Stimulated activated CD4-positive, alpha-beta T cell treated with anti-CD3 and anti-CD28 coated beads, Interleukin-1b, Interleukin-23, amount 100 ng/mL, for 1 hour (primary cell): ENCODE results near the gene ARRDC2.

ENCODE experiments used
- DNase-seq, 2 donors: peaks; one replicate each; pipeline ENCODE4 v3.0.0-alpha.2; 2020; ENCODE audit warnings: low read depth in 2 of 2

The ARRDC2 gene

GRCh38 chr19:18058208-18059009 lies 50.4 kb downstream of the ARRDC2 start:
- peak; percentile 66 to 72 for DNase-seq

- no peak for DNase-seq
Measured at GRCh38 chr19:18059297-18059696, 51.3 kb downstream of the ARRDC2 start.

- no peak for DNase-seq
Measured at GRCh38 chr19:18059902-18060301, 51.9 kb downstream of the ARRDC2 start.

- DNase-seq = no peak
Measured at GRCh38 chr19:18060472-18060871, 52.5 kb downstream of the ARRDC2 start.

- DNase-seq = no peak
Measured at GRCh38 chr19:18062028-18062427, 54.1 kb downstream of the ARRDC2 start.

- DNase-seq = no peak
Measured at GRCh38 chr19:18063463-18063862, 55.5 kb downstream of the ARRDC2 start.
